Measurements from ENCODE around the gene PVALB. TPM values are rescaled to one million over a fixed set of nuclear protein-coding genes. Genes with fewer than 3 reads are reported as not detected.
A peak's percentile ranks its signal among the peaks of the same experiment; 100 is the strongest.

PVALB gene
- polyA plus RNA-seq (2013, experiment 1 of 4) = 2.2 TPM
- 1.1 TPM for polyA plus RNA-seq (2013, experiment 2 of 4)
- 1.8 TPM for polyA plus RNA-seq (2013, experiment 3 of 4)
- polyA plus RNA-seq (2013, experiment 4 of 4) = 2.1 TPM

GRCh38 chr22:36816636-36817524, at the start of gene PVALB:
Gene PVALB (minus strand): TSS chr22:36817035. CDS start chr22:36817005, 30 bp downstream.
- Histone ChIP-seq H3K27ac (ENCODE audit: insufficient read depth, low read depth, low read length, poor library complexity, severe bottlenecking) (no peak within 1 kb of the TSS), H3K9me3 (ENCODE audit: control insufficient read depth, low read length) (no peaks in the 10 kb centered on the region), H3K36me3 (ENCODE audit: control insufficient read depth, insufficient read depth, low read length) (no peaks in the 10 kb centered on the region), H3K4me1 (ENCODE audit: control insufficient read depth, insufficient read depth, low read length) (peaks cover 36% of the 10 kb centered on the region), H3K4me3 (ENCODE audit: insufficient read depth, low read depth, low read length) (peak within 1 kb of the TSS; percentile 43), H3K27me3 (ENCODE audit: control insufficient read depth, insufficient read depth, low read length, poor library complexity, severe bottlenecking) (peaks cover 62% of the 10 kb centered on the region)
- WGBS, 2 experiments = 2% methylated on average over 75 of the region's 75 CpGs

GRCh38 chr22:36865346-36865745, 48.5 kb upstream of the PVALB start:
- Histone ChIP-seq H3K27me3 (ENCODE audit: control insufficient read depth, insufficient read depth, low read length, poor library complexity, severe bottlenecking) (no peaks in the 10 kb centered on the region), H3K36me3 (ENCODE audit: control insufficient read depth, insufficient read depth, low read length) (no peaks in the 10 kb centered on the region), H3K27ac (ENCODE audit: insufficient read depth, low read depth, low read length, poor library complexity, severe bottlenecking) (no peak overlapping the region), H3K9me3 (ENCODE audit: control insufficient read depth, low read length) (no peaks in the 10 kb centered on the region), H3K4me3 (ENCODE audit: insufficient read depth, low read depth, low read length) (no peak overlapping the region), H3K4me1 (ENCODE audit: control insufficient read depth, insufficient read depth, low read length) (no peaks in the 10 kb centered on the region)
- 28 to 37% methylated on average over 13 of the region's 13 CpGs for WGBS, 2 experiments

- Histone ChIP-seq H3K36me3 (ENCODE audit: control insufficient read depth, insufficient read depth, low read length) (no peaks in the 10 kb centered on the region), H3K9me3 (ENCODE audit: control insufficient read depth, low read length) (no peaks in the 10 kb centered on the region), H3K4me3 (ENCODE audit: insufficient read depth, low read depth, low read length) (no peak overlapping the region), H3K27me3 (ENCODE audit: control insufficient read depth, insufficient read depth, low read length, poor library complexity, severe bottlenecking) (no peaks in the 10 kb centered on the region), H3K27ac (ENCODE audit: insufficient read depth, low read depth, low read length, poor library complexity, severe bottlenecking) (no peak overlapping the region), H3K4me1 (ENCODE audit: control insufficient read depth, insufficient read depth, low read length) (no peaks in the 10 kb centered on the region)
- 89 to 91% methylated on average over 14 of the region's 14 CpGs for WGBS, 2 experiments
These were observed 47.8 kb upstream of the PVALB start for GRCh38 chr22:36864454-36865215.

- Histone ChIP-seq H3K27ac (ENCODE audit: insufficient read depth, low read depth, low read length, poor library complexity, severe bottlenecking) (no peak overlapping the region), H3K36me3 (ENCODE audit: control insufficient read depth, insufficient read depth, low read length) (no peaks in the 10 kb centered on the region)
- 89 to 93% methylated on average over 6 of the region's 6 CpGs for WGBS, 2 experiments
These were observed 47.1 kb upstream of the PVALB start for GRCh38 chr22:36863979-36864378.

GRCh38 chr22:36863281-36863680, 46.4 kb upstream of the PVALB start:
- Histone ChIP-seq H3K27ac (ENCODE audit: insufficient read depth, low read depth, low read length, poor library complexity, severe bottlenecking) (no peak overlapping the region), H3K36me3 (ENCODE audit: control insufficient read depth, insufficient read depth, low read length) (no peaks in the 10 kb centered on the region), H3K9me3 (ENCODE audit: control insufficient read depth, low read length) (no peaks in the 10 kb centered on the region), H3K27me3 (ENCODE audit: control insufficient read depth, insufficient read depth, low read length, poor library complexity, severe bottlenecking) (peaks cover 6% of the 10 kb centered on the region), H3K4me1 (ENCODE audit: control insufficient read depth, insufficient read depth, low read length) (no peaks in the 10 kb centered on the region), H3K4me3 (ENCODE audit: insufficient read depth, low read depth, low read length) (no peak overlapping the region)
- 89% methylated on average over 11 of the region's 11 CpGs for WGBS, 2 experiments

More at GRCh38 chr22:36863979-36864378, 47.1 kb upstream of the PVALB start:
- Histone ChIP-seq H3K27me3 (ENCODE audit: control insufficient read depth, insufficient read depth, low read length, poor library complexity, severe bottlenecking) (no peaks in the 10 kb centered on the region), H3K9me3 (ENCODE audit: control insufficient read depth, low read length) (no peaks in the 10 kb centered on the region), H3K4me1 (ENCODE audit: control insufficient read depth, insufficient read depth, low read length) (no peaks in the 10 kb centered on the region), H3K4me3 (ENCODE audit: insufficient read depth, low read depth, low read length) (no peak overlapping the region)

GRCh38 chr22:36862251-36863242, 45.7 kb upstream of the PVALB start:
- Histone ChIP-seq H3K4me3 (ENCODE audit: insufficient read depth, low read depth, low read length) (no peak overlapping the region), H3K27ac (ENCODE audit: insufficient read depth, low read depth, low read length, poor library complexity, severe bottlenecking) (no peak overlapping the region)
- whole genome bisulfite sequencing, 2 experiments = 93 to 94% methylated on average over 26 of the region's 26 CpGs

GRCh38 chr22:36860821-36861659, 44.2 kb upstream of the PVALB start, which contains the start of gene NCF4:
Gene NCF4 (plus strand): TSS chr22:36861006. CDS start chr22:36861172, 166 bp downstream.
- Histone ChIP-seq H3K27me3 (ENCODE audit: control insufficient read depth, insufficient read depth, low read length, poor library complexity, severe bottlenecking) (peaks cover 28% of the 10 kb centered on the region), H3K4me3 (ENCODE audit: insufficient read depth, low read depth, low read length) (no peak within 1 kb of the TSS), H3K4me1 (ENCODE audit: control insufficient read depth, insufficient read depth, low read length) (no peaks in the 10 kb centered on the region), H3K27ac (ENCODE audit: insufficient read depth, low read depth, low read length, poor library complexity, severe bottlenecking) (no peak within 1 kb of the TSS), H3K36me3 (ENCODE audit: control insufficient read depth, insufficient read depth, low read length) (no peaks in the 10 kb centered on the region), H3K9me3 (ENCODE audit: control insufficient read depth, low read length) (no peaks in the 10 kb centered on the region)
- 94% methylated on average over 17 of the region's 17 CpGs for WGBS, 2 experiments

More at GRCh38 chr22:36862251-36863242, 45.7 kb upstream of the PVALB start:
- Histone ChIP-seq H3K9me3 (ENCODE audit: control insufficient read depth, low read length) (no peaks in the 10 kb centered on the region), H3K4me1 (ENCODE audit: control insufficient read depth, insufficient read depth, low read length) (no peaks in the 10 kb centered on the region), H3K27me3 (ENCODE audit: control insufficient read depth, insufficient read depth, low read length, poor library complexity, severe bottlenecking) (peaks cover 14% of the 10 kb centered on the region), H3K36me3 (ENCODE audit: control insufficient read depth, insufficient read depth, low read length) (no peaks in the 10 kb centered on the region)

- Histone ChIP-seq H3K4me3 (ENCODE audit: insufficient read depth, low read depth, low read length) (no peak overlapping the region), H3K4me1 (ENCODE audit: control insufficient read depth, insufficient read depth, low read length) (no peaks in the 10 kb centered on the region), H3K36me3 (ENCODE audit: control insufficient read depth, insufficient read depth, low read length) (no peaks in the 10 kb centered on the region), H3K9me3 (ENCODE audit: control insufficient read depth, low read length) (no peaks in the 10 kb centered on the region), H3K27ac (ENCODE audit: insufficient read depth, low read depth, low read length, poor library complexity, severe bottlenecking) (no peak overlapping the region), H3K27me3 (ENCODE audit: control insufficient read depth, insufficient read depth, low read length, poor library complexity, severe bottlenecking) (peaks cover 34% of the 10 kb centered on the region)
- WGBS, 2 experiments = 92 to 98% methylated on average over 2 of the region's 2 CpGs
These were observed 43.6 kb upstream of the PVALB start for GRCh38 chr22:36860438-36860820.

- peaks cover 34% of the 10 kb centered on the region for H3K27me3 ChIP-seq (ENCODE audit: control insufficient read depth, insufficient read depth, low read length, poor library complexity, severe bottlenecking)
- no peak overlapping the region for H3K4me3 ChIP-seq (ENCODE audit: insufficient read depth, low read depth, low read length)
- H3K4me1 ChIP-seq (ENCODE audit: control insufficient read depth, insufficient read depth, low read length) = no peaks in the 10 kb centered on the region
- no peak overlapping the region for H3K27ac ChIP-seq (ENCODE audit: insufficient read depth, low read depth, low read length, poor library complexity, severe bottlenecking)
- H3K36me3 ChIP-seq (ENCODE audit: control insufficient read depth, insufficient read depth, low read length) = no peaks in the 10 kb centered on the region
- no peaks in the 10 kb centered on the region for H3K9me3 ChIP-seq (ENCODE audit: control insufficient read depth, low read length)
- 77 to 81% methylated on average over 6 of the region's 6 CpGs for WGBS, 2 experiments
These were observed 43.2 kb upstream of the PVALB start for GRCh38 chr22:36860017-36860416.

All from ectodermal cell (in vitro differentiated cells).